HEK293 (cell line): ENCODE results near the gene MN1.
A peak's percentile ranks its signal among the peaks of the same experiment; 100 is the strongest.

Source experiments
- CTCF ChIA-PET: fragments of 350-600 bp; formaldehyde crosslinking; extraction: SDS; loops from one replicate; lab custom pipeline; 2021; ENCODE audit warnings: antibody characterized with exemption; lab: Yijun Ruan, JAX
- POLR2A ChIA-PET: fragments of 300-600 bp; formaldehyde crosslinking; extraction: SDS; loops from one replicate; lab custom pipeline; 2020; ENCODE audit warnings: antibody characterized with exemption, inconsistent platforms; lab: Yijun Ruan, JAX
- H3K27ac ChIP-seq: fragments of 200-500 bp; sonication (Bioruptor generic); 2 replicates; pipeline ENCODE4 v1.5.1; 2014; ENCODE audit warnings: low read depth, low read length, control low read depth, inconsistent platforms; ENCODE audit errors: extremely low read depth
- H3K36me3 ChIP-seq, 2 experiments: fragments of 200-500 bp in 1 of 2; sonication (Bioruptor generic) in 1 of 2; 1 replicate in 1 of 2; 2 replicates in 1 of 2; pipeline ENCODE4 v1.5.1; 2014 to 2017; ENCODE audit warnings: inconsistent platforms in 2 of 2, low read length in 2 of 2; ENCODE audit not compliant: control insufficient read depth in 2 of 2, insufficient read depth in 1 of 2
- H3K4me1 ChIP-seq: fragments of 200-500 bp; sonication (Bioruptor generic); 2 replicates; pipeline ENCODE4 v1.5.1; 2014; ENCODE audit warnings: mild to moderate bottlenecking, low read length, inconsistent platforms; ENCODE audit not compliant: control insufficient read depth, insufficient read depth
- H3K4me3 ChIP-seq: 2 replicates; pipeline ENCODE4 v1.5.1; 2011; ENCODE audit warnings: low read depth, mild to moderate bottlenecking, control low read depth, low read length, moderate library complexity
- H3K9me3 ChIP-seq: fragments of 200-500 bp; sonication (Bioruptor generic); 2 replicates; pipeline ENCODE4 v1.5.1; 2014; ENCODE audit warnings: low read depth, low read length, inconsistent platforms; ENCODE audit not compliant: control insufficient read depth, insufficient read depth
- ATF2 ChIP-seq: fragments of 450-650 bp; formaldehyde crosslinking; IDR thresholded peaks from 2 replicates; pipeline ENCODE4 v1.5.1; 2016; ENCODE audit warnings: missing biosample characterization, missing genetic modification characterization, low read depth
- BCL11B ChIP-seq: fragments of 450-650 bp; formaldehyde crosslinking; IDR thresholded peaks from 2 replicates; pipeline ENCODE4 v1.5.1; 2016; ENCODE audit warnings: low read depth, missing biosample characterization, missing genetic modification characterization
- CTCF ChIP-seq: fragments of 450-650 bp; formaldehyde crosslinking; IDR thresholded peaks from 2 replicates; pipeline ENCODE4 v1.5.1; 2016; ENCODE audit warnings: missing biosample characterization, missing genetic modification characterization
- EGR2 ChIP-seq: fragments of 450-650 bp; formaldehyde crosslinking; IDR thresholded peaks from 2 replicates; pipeline ENCODE4 v1.5.1; 2016; ENCODE audit warnings: low read depth, missing biosample characterization, missing genetic modification characterization
- HOXC10 ChIP-seq: sonication (generic); formaldehyde crosslinking; IDR thresholded peaks from 2 replicates; pipeline ENCODE4 v1.8.1; 2023; ENCODE audit warnings: mild to moderate bottlenecking, missing genetic modification reagents
- IKZF3 ChIP-seq: fragments of 450-650 bp; IDR thresholded peaks from 2 replicates; pipeline ENCODE4 v1.5.0; 2018; ENCODE audit warnings: missing biosample characterization, mild to moderate bottlenecking, missing genetic modification characterization, moderate library complexity
- KLF1 ChIP-seq: fragments of 450-650 bp; formaldehyde crosslinking; IDR thresholded peaks from 2 replicates; pipeline ENCODE4 v1.5.1; 2016; ENCODE audit warnings: missing biosample characterization, missing genetic modification characterization
- KLF17 ChIP-seq: fragments of 450-650 bp; formaldehyde crosslinking; IDR thresholded peaks from 2 replicates; pipeline ENCODE4 v1.5.1; 2016; ENCODE audit warnings: missing biosample characterization, missing genetic modification characterization
- KLF9 ChIP-seq: fragments of 450-650 bp; formaldehyde crosslinking; IDR thresholded peaks from 2 replicates; pipeline ENCODE4 v1.5.1; 2016; ENCODE audit warnings: missing biosample characterization, missing genetic modification characterization, low read depth
- MEIS1 ChIP-seq: sonication (generic); formaldehyde crosslinking; IDR thresholded peaks from 2 replicates; pipeline ENCODE4 v1.8.1; 2022; ENCODE audit warnings: missing genetic modification reagents, mild to moderate bottlenecking, borderline replicate concordance
- PRDM4 ChIP-seq: fragments of 450-650 bp; formaldehyde crosslinking; IDR thresholded peaks from 2 replicates; pipeline ENCODE4 v1.5.1; 2017; ENCODE audit warnings: missing biosample characterization, missing genetic modification characterization
- SETDB1 ChIP-seq: IDR thresholded peaks from one replicate; pipeline ENCODE4 v1.6.1; 2017; ENCODE audit warnings: mild to moderate bottlenecking, low read length, moderate library complexity, mixed read lengths; ENCODE audit not compliant: insufficient read length
- ZBTB11 ChIP-seq: fragments of 450-650 bp; formaldehyde crosslinking; conservative IDR thresholded peaks from 2 replicates; pipeline ENCODE4 v1.5.1; 2016; ENCODE audit warnings: low read depth, missing biosample characterization, missing genetic modification characterization
- ZBTB17 ChIP-seq: fragments of 450-650 bp; formaldehyde crosslinking; IDR thresholded peaks from 2 replicates; pipeline ENCODE4 v1.5.1; 2016; ENCODE audit warnings: missing biosample characterization, missing genetic modification characterization
- ZBTB44 ChIP-seq: fragments of 450-650 bp; IDR thresholded peaks from 2 replicates; pipeline ENCODE4 v1.5.1; 2018; ENCODE audit warnings: missing biosample characterization, mild to moderate bottlenecking, missing genetic modification characterization
- ZBTB8A ChIP-seq: fragments of 450-650 bp; formaldehyde crosslinking; IDR thresholded peaks from 2 replicates; pipeline ENCODE4 v1.5.1; 2016; ENCODE audit warnings: missing biosample characterization, missing genetic modification characterization
- ZFHX2 ChIP-seq: fragments of 450-650 bp; formaldehyde crosslinking; conservative IDR thresholded peaks from 2 replicates; pipeline ENCODE4 v1.5.1; 2016; ENCODE audit warnings: missing biosample characterization, missing genetic modification characterization
- ZIC2 ChIP-seq: fragments of 450-650 bp; formaldehyde crosslinking; IDR thresholded peaks from 2 replicates; pipeline ENCODE4 v1.5.1; 2016; ENCODE audit warnings: missing biosample characterization, missing genetic modification characterization
- ZNF169 ChIP-seq: fragments of 450-650 bp; formaldehyde crosslinking; IDR thresholded peaks from 2 replicates; pipeline ENCODE4 v1.5.1; 2016; ENCODE audit warnings: missing biosample characterization, missing genetic modification characterization
- ZNF248 ChIP-seq: fragments of 450-650 bp; formaldehyde crosslinking; IDR thresholded peaks from 2 replicates; pipeline ENCODE4 v1.5.1; 2017; ENCODE audit warnings: missing biosample characterization, missing genetic modification characterization
- ZNF341 ChIP-seq: fragments of 450-650 bp; formaldehyde crosslinking; IDR thresholded peaks from 2 replicates; pipeline ENCODE4; 2016; ENCODE audit warnings: low read depth, missing biosample characterization, missing genetic modification characterization
- ZNF514 ChIP-seq: fragments of 450-650 bp; formaldehyde crosslinking; IDR thresholded peaks from 2 replicates; pipeline ENCODE4 v1.5.1; 2016; ENCODE audit warnings: missing biosample characterization, missing genetic modification characterization
- ZNF558 ChIP-seq: fragments of 450-650 bp; formaldehyde crosslinking; IDR thresholded peaks from 2 replicates; pipeline ENCODE4 v1.5.1; 2016; ENCODE audit warnings: missing biosample characterization, missing genetic modification characterization
- ZNF837 ChIP-seq: fragments of 450-650 bp; formaldehyde crosslinking; IDR thresholded peaks from 2 replicates; pipeline ENCODE4 v1.5.1; 2016; ENCODE audit warnings: missing biosample characterization, missing genetic modification characterization

MN1 gene

GRCh38 chr22:27715106-27715505, 86.5 kb downstream of the MN1 start:
- no peaks in the 10 kb centered on the region for H3K36me3 ChIP-seq
- H3K27ac ChIP-seq, result no peak overlapping the region
- no peaks in the 10 kb centered on the region for H3K9me3 ChIP-seq
- POLR2A ChIA-PET, result no interaction called here
- H3K4me1 ChIP-seq, result peaks cover 18% of the 10 kb centered on the region
- CTCF ChIA-PET, result interaction anchor here (0.6 kb wide), 1 partner anchor 164 kb away, joined by 3 read pairs; no protein-coding TSS in a partner anchor
- H3K4me3 ChIP-seq, result no peak overlapping the region
- TF ChIP-seq HOXC10 (no peak), ZNF248 (tag by site-specific recombination) (no peak), CTCF (0 out of 2 replicates have a peak, but pooled peaks have one; percentile 25), ZBTB17 (tag by site-specific recombination) (0 out of 2 replicates have a peak, but pooled peaks have one; percentile 0), ZNF341 (tag by site-specific recombination) (peak; percentile 45), MEIS1 (no peak), ZIC2 (tag by site-specific recombination) (0 out of 2 replicates have a peak, but pooled peaks have one; percentile 23)

- ChIA-PET POLR2A (no interaction called here), CTCF (interaction anchor here (1.0 kb wide), 1 partner anchor 9 kb away, joined by 3 read pairs; no protein-coding TSS in a partner anchor)
- H3K4me3 ChIP-seq, result no peak overlapping the region
- H3K27ac ChIP-seq, result no peak overlapping the region; the same call in 1 of the 2 replicates
- H3K4me1 ChIP-seq, result peaks cover 18% of the 10 kb centered on the region
- no peaks in the 10 kb centered on the region for H3K36me3 ChIP-seq
- no peaks in the 10 kb centered on the region for H3K9me3 ChIP-seq
- peak; percentile 80 for TF ChIP-seq KLF1
- no peak for TF ChIP-seq ZNF514 (tag by site-specific recombination)
- peak; percentile 82 for TF ChIP-seq EGR2 (tag by site-specific recombination)
- TF ChIP-seq PRDM4 (tag by site-specific recombination), result no peak
- no peak for TF ChIP-seq ZNF558 (tag by site-specific recombination)
- peak; percentile 86 for TF ChIP-seq ZFHX2
- TF ChIP-seq KLF9 (tag by site-specific recombination), result peak; percentile 29; the same call in 1 of the 2 replicates
- TF ChIP-seq SETDB1, result no peak
- TF ChIP-seq KLF17 (tag by site-specific recombination), result peak; percentile 44; the same call in 1 of the 2 replicates
- TF ChIP-seq ATF2 (tag by site-specific recombination), result no peak
- TF ChIP-seq ZBTB11 (tag by site-specific recombination), result no peak
- TF ChIP-seq ZBTB8A (tag by site-specific recombination), result 0 out of 2 replicates have a peak, but pooled peaks have one; percentile 28
- no peak for TF ChIP-seq ZNF837 (tag by site-specific recombination)
- TF ChIP-seq ZNF169 (tag by site-specific recombination), result no peak
- TF ChIP-seq BCL11B (tag by site-specific recombination), result no peak
- TF ChIP-seq IKZF3 (tag by site-specific recombination), result no peak
- TF ChIP-seq ZBTB44 (tag by site-specific recombination), result no peak
These were observed 87.5 kb downstream of the MN1 start for GRCh38 chr22:27714068-27714467.
